DMS153 (cell line): ENCODE measurements around the gene OR2V2.
"Not testable (repeated sequence)": the region's sequence is repeated elsewhere in the genome, so short reads cannot be mapped to it uniquely, and the experiment has no call there.

ENCODE experiments used
- DNase-seq: peaks from one replicate; lab custom pipeline; 2025; lab: John Stamatoyannopoulos, UW

The OR2V2 gene

DNA sequence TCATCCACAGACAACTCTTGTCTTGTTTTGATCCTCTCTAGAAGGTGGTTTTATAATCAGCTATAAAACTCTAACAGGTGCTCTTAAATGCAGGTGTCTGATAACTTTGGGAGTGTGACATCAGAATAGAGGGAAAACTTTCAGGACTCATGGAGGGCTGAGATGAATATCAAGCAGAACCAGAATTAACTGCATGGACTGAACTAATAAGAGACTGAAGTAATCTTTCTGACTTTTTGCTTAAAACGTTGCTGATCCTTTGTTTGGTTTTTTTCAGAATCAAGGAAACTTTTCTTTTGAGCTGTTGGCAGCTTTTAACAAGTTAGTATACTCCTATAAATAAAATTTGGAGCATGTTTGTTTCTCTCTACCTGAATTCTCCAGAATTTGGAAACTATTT is 2.3 kb upstream of the OR2V2 start:
- no peak for DNase-seq

GRCh38 chr5:181149355-181149754 is 2.0 kb downstream of the OR2V2 start:
- no peak for DNase-seq

DNA sequence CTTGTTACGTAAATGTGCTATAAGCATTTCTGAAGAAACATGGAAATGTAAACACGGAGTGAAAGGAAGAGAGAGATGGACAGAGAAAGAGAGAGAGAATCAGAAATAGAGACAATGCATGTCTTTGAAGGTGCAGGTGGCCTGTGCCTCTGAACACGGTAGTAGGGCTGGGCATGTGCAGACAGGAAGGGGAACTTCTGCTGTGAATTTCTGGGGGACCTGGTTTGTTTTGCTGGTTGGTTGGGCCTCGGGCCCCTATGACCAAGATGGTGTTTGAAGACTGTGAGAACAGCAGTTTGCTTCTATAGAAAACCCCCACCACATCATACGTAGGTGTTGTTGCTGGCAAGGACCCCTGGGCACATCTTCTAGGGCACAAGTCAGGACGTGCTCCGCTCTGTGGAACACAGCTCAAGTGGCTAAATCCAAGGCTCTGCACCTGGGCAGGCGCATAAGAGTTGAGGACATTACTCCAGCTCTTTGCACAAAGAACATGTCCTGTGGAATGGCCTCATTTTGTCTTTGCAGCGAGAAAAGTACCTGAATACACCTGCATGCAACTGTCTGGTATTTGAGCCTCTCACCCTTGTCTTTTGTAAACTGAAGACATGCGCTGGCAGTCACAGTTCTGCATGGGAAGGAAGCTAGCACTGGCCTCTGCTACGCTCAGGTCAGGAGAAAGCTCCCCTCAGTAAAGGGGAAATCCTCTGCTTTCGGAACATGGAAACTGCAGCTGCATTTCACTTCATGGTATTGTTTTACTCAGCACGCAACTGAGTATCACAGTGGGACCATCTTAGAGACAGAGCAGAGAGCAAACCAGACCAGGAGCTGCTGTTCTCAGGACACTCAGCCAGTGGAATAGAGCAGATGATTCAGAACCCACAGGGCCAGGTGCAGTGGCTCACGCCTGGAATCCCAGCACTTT is 2.7 kb downstream of the OR2V2 start:
- DNase-seq, result no peak

DNA sequence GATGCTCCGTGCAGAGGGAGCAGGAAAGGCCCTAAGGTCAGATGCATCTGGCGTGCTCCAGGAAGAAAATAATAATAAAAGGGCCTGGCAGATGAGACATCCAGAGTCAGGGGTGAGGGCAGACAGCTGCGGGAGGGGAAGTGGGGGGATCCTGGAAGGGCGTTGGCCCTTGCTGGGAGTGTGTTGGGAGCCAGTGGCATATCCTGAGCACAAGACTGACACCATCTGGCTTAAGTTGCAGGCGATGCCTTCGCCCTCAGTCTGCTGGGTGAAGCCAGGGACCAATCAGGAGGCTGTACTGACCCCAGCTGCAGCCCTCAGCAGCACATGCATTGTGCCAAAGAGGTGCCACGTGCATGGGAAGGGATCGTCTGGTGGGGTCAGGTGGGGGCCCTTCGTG is 3.8 kb downstream of the OR2V2 start:
- DNase-seq, result no peak

- DNase-seq, result no peak
These were observed 5.0 kb downstream of the OR2V2 start for GRCh38 chr5:181152406-181152805.

DNA sequence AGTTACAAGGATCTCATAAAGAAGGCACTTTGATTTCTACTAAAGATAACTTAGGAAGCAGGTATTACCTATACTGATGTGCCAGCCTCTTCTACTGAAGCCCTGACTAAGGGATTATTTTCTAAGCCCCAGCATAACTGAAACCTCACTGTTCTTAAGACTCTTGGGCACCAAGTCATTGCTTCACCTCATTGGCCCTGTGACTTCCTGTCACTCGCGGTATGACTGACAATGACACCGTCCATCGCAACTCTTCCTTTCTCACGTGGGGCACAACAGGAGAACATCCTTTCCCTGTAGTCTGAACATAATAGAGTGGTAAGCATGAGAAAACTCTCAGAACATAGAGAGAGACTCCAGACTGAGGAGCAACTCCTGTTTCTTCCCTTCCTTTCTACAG is 6.4 kb downstream of the OR2V2 start:
- DNase-seq, result no peak

DNA sequence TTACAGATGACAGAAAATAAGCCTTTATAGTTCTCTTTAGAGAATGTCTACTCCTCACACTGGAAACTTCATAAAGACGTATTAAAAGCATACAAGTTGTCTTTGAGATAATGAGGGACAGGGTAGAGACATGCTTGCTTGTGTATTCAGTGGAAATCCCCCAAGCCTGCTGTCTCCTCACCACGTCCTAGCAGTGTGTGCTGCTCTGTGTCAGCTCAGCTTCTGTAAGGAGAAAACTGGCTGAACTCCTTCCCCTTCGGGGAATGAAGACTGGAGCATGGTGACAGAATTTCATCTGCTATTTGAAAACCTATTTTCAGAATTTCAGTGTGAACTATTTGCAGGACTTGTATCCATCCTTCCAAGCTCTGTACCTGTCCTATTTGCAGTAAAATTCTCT is 9.4 kb downstream of the OR2V2 start:
- no peak for DNase-seq

DNA sequence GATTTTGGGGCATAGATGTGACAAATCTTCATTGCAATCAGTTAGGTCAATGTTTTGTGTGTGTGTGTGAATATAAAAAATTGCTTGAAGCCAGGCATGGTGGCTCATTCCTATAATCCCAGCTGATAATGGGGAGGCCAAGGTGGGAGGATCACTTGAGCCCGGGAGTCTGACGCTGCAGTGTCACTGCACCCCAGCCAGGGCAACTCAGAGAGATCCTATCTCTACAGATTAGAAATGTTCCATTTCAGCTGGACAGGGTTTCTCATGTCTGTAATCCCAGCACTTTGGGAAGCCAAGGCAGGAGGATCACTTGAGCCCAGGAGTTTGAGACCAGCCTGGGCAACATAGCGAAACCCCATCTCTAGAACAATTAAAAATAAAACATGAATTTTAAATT is 11.5 kb downstream of the OR2V2 start:
- no peak for DNase-seq

- peak; percentile 19 for DNase-seq
These were observed 12.1 kb downstream of the OR2V2 start for GRCh38 chr5:181159286-181160151.

GRCh38 chr5:181160152-181160754 is 12.9 kb downstream of the OR2V2 start:
- peak; percentile 18 for DNase-seq

DNA sequence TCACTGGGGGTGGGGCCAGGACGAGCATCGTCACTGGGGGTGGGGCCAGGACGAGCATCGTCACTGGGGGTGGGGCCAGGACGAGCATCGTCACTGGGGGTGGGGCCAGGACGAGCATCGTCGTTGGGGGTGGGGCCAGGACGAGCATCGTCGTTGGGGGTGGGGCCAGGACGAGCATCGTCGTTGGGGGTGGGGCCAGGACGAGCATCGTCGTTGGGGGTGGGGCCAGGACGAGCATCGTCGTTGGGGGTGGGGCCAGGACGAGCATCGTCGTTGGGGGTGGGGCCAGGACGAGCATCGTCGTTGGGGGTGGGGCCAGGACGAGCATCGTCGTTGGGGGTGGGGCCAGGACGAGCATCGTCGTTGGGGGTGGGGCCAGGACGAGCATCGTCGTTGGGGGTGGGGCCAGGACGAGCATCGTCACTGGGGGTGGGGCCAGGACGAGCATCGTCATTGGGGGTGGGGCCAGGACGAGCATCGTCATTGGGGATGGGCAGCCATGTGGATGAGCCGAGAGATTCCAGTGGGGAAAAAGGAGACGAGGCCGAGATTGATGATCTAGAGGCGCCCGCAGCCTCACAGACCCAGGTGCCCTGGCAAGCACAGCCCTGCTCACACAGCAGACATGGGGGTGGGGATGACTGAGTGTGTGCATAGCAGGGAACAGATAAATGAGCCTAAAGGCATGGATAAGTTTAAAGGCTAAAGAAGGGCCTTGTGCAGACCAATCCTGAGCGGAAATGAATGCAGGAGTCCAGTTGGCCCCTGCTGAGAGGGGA is 13.6 kb downstream of the OR2V2 start:
- DNase-seq, result not testable (repeated sequence)

DNA sequence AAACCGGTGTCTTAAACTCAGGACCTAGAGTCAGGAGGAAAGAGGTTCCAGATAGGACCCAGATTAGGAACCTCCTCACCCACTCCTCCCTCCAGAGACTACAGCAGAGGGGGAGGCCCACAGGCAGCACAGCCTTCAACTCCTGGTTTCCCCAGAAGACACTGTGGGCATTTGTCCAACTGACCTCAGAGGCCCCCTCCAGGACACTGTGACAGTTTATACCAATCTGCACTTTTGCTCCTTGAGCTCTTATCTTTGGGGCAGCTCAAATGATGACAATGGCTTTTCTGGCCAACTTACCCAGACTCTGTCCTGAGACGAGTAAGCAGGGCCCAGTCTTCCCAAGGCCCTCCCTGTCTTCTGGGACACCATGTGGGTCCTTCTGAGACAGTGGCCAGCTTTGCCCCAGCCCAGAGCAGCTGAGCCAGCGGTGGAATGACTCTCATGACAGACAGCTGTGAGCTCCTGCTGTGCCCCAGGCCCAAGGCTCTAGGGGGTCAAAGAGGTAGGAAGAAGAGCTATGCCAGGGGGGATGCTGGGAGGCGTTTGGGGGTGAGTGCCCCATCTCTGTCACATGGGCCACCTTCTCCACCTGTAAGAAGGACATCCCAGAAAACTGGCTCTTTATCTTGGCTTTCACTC is 14.3 kb downstream of the OR2V2 start:
- no peak for DNase-seq

DNA sequence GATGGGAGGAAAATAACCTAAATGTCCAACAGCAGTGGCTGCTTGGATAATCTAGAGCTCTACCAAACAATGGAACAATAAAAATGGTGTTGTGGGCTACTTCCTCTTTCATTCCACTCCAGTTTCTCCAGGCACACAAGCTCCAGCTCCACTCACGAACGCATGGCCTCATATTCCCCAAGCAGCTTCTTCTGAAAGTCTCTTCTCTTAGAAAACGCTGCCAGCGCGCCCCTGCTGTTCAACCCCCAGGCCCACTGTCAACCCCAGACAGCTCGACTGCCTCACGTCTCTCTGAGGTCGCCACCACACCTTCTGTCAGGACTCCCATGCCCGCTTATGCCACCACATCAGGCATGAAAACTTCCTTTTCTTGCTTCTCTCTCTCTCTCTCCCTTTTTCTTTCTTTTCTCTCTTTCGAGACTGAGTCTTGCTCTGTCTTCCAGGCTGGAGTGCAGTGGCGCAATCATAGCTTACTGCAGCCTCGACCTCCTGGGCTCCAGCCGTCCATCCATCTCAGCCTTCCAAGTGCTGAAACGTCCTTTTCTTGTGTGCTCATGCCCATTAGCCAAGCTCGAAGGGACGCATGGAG is 16.2 kb downstream of the OR2V2 start:
- no peak for DNase-seq

DNA sequence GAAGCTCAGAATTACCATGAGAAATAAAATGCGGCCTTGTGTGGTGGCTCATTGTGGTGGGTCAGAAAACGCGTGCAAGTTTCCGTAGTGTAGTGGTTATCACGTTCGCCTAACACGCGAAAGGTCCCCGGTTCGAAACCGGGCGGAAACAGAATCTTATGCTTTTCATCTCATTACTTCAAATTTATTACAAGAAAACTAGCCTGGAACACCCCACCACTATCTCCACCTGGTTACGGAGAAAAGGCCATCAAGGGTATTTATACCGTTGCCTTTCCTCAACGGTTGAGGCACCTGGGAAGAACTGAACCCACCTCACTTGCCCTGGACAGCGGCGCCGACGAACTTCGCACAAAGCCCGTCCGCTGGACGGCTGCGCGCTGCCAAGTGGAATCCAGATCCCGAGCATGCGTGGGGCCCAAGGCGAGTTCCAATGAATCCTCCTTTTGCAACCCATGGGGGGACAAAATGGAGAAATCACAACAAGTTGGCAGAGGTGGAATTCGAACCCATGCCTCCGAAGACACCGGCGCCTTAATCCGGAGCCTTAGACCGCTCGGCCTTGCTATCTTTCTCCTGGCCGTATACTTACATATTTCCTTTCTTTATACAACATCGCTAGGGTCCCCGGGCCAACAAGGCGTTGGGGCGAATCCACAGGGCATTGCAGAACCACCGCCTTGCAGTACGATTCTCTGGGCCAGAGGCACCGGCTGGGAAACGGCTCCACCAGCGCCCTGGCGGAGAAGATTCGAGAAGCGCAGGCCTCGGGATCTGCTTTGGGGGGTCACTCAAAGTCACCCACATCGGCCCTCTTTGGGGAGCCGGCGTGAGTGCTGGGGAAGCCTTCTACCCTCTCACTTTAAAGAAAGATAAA is 16.9 kb downstream of the OR2V2 start:
- DNase-seq, result no peak

GRCh38 chr5:181166812-181167733 is 19.7 kb downstream of the OR2V2 start:
- no peak for DNase-seq

DNA sequence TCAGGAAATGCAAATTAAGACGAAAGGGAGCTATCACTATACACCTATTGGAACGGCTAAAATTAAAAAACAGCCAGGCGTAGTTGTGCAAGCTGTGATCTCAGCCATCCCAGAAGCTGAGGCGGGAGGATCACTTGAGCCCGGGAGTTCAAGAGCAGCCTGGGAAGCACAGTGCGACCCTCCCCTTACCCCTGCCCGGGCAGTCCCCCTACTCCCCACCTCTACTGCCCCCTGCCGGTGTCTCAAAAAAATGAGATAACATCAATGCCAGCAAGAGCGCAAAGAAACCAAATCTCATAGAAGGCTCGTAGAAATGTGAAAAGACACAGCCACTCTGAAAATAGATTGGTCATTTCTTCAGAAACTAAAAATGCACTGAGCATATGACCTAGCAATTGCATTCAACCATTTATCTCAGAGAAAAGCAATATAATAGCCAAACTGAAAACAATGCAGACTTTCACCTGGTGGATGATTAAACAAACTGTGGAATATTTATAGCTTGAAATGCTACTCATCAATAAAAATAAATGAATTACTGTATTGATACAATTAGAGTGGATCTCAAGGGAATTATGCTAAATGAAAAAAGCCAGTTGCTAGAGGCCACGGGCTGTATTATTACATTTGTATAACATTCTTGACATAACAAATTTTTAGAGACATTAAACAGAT is 20.6 kb downstream of the OR2V2 start:
- no peak for DNase-seq

- DNase-seq, result peak; percentile 4
These were observed 21.3 kb downstream of the OR2V2 start for GRCh38 chr5:181168595-181169118.
